Stimulated activated CD4-positive, alpha-beta T cell treated with anti-CD3 and anti-CD28 coated beads, Interleukin-15, amount 100 ng/mL, for 1 hour (primary cell): ENCODE measurements around the gene CDK19.
"Not testable (repeated sequence)": the region's sequence is repeated elsewhere in the genome, so short reads cannot be mapped to it uniquely, and the experiment has no call there.

Experiments used
- DNase-seq, 2 donors: peaks; one replicate each; pipeline ENCODE4 v3.0.0-alpha.2; 2020; ENCODE audit warnings: low read depth in 1 of 2, low spot score in 1 of 2

Gene CDK19

GRCh38 chr6:110814102-110815014, 911 bp downstream of the CDK19 start:
- peak; percentile 24 to 44 for DNase-seq

GRCh38 chr6:110813338-110814101, 1.7 kb downstream of the CDK19 start:
- DNase-seq: no peak

GRCh38 chr6:110812719-110813118, 2.5 kb downstream of the CDK19 start:
- no peak for DNase-seq

- no peak for DNase-seq
Observed at GRCh38 chr6:110810896-110811586, 4.2 kb downstream of the CDK19 start.

- no peak for DNase-seq
Observed at GRCh38 chr6:110809792-110810191, 5.5 kb downstream of the CDK19 start.

- not testable (repeated sequence) for DNase-seq
Observed at GRCh38 chr6:110802175-110802574, 13.1 kb downstream of the CDK19 start.

- DNase-seq: no peak
Observed at GRCh38 chr6:110800839-110801196, 14.5 kb downstream of the CDK19 start.

- no peak for DNase-seq
Observed at GRCh38 chr6:110800196-110800838, 15.0 kb downstream of the CDK19 start.

GRCh38 chr6:110799655-110800054, 15.6 kb downstream of the CDK19 start:
- no peak for DNase-seq

- no peak for DNase-seq
Observed at GRCh38 chr6:110799189-110799588, 16.1 kb downstream of the CDK19 start.

GRCh38 chr6:110795271-110795670, 20.0 kb downstream of the CDK19 start:
- DNase-seq: no peak

- DNase-seq: no peak
Observed at GRCh38 chr6:110786696-110787095, 28.6 kb downstream of the CDK19 start.

GRCh38 chr6:110786271-110786670, 29.0 kb downstream of the CDK19 start:
- no peak for DNase-seq

- no peak for DNase-seq
Observed at GRCh38 chr6:110784610-110784979, 30.7 kb downstream of the CDK19 start.

GRCh38 chr6:110781522-110782214, 33.6 kb downstream of the CDK19 start:
- no peak for DNase-seq

- no peak for DNase-seq
Observed at GRCh38 chr6:110778333-110778732, 36.9 kb downstream of the CDK19 start.

GRCh38 chr6:110777636-110778035, 37.6 kb downstream of the CDK19 start:
- no peak for DNase-seq

- no peak for DNase-seq
Observed at GRCh38 chr6:110776413-110776812, 38.9 kb downstream of the CDK19 start.

GRCh38 chr6:110769923-110770322, 45.3 kb downstream of the CDK19 start:
- DNase-seq: no peak

GRCh38 chr6:110768057-110768456, 47.2 kb downstream of the CDK19 start:
- no peak for DNase-seq

- no peak for DNase-seq
Observed at GRCh38 chr6:110761371-110761770, 53.9 kb downstream of the CDK19 start.
